ENCODE results near the gene METRNL. TPM values are rescaled to one million over a fixed set of nuclear protein-coding genes. Genes with fewer than 3 reads are reported as not detected.

Gene METRNL
- polyA plus RNA-seq, 3 donors: 13.1 to 133 (median 29.8) TPM

DNA sequence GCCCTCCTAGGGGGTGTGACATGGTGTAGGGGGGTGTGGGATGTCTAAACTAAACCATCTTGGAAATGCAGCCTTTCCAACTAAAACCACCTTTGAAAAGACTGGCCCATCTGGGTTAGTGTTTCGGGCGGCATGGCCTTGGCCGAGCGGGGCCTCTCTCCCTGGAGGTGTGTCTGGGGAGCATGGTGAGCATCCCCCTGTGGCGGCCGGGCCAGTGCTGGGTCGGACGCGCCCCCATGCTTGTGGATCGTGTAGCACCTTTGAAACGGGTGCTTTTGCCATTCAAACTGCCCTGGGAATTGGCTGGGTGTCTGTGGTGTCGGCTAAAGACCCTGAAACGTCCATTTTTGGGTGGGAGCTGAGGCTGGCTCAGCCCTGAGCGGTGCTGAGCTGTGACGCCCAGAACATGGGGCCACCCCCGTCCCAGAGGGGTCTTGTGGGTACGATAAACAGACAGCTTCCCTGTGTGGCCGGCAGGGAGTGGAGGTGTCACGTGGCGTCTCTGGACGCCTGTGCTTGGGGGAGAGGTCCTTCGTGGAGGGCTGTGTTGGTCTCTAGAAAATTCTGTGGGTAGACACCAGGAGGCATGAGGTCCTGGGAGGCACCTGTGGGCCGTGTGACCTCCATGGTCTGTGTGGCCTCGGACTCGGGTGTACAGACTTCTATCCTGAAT, 6.3 kb downstream of the METRNL start:
- Mint-ChIP-seq H3K27ac (peak overlapping the region in 3 of 7 donors; percentile 34 to 66 (median 46)), H3K9me3 (peaks cover 0 to 2% (median 0%) of the 10 kb centered on the region in 7 donors), H3K4me3 (no peak overlapping the region), H3K27me3 (ENCODE audit: low read depth in 3 of 3) (peaks cover 0 to 9% (median 0%) of the 10 kb centered on the region in 3 donors), H3K4me1 (peaks cover 79% of the 10 kb centered on the region), H3K36me3 (peaks cover 68 to 81% of the 10 kb centered on the region in 2 donors)
- peaks cover 93% of the 10 kb centered on the region for H4K20me1 ChIP-seq (ENCODE audit: insufficient read depth, low read length)
- H3K27me3 ChIP-seq (ENCODE audit: control insufficient read depth in 2 of 2, insufficient read depth in 2 of 2, low read length in 2 of 2): no peaks in the 10 kb centered on the region
- no peak overlapping the region for H3K27ac ChIP-seq (ENCODE audit: low read depth in 1 of 2, low read length in 2 of 2)
- no peaks in the 10 kb centered on the region for H3K9me3 ChIP-seq (replicated peaks in 1 of 2; ENCODE audit: control insufficient read depth in 1 of 2, insufficient read depth in 1 of 2, low read length in 2 of 2)
- intact Hi-C loops (cut with micrococcal nuclease): no loop called here
- H3K4me1 ChIP-seq (ENCODE audit: control insufficient read depth in 1 of 2, insufficient read depth in 2 of 2, low read length in 2 of 2): peaks cover 61 to 85% of the 10 kb centered on the region in 2 donors
- no peak overlapping the region for H3K9ac ChIP-seq (ENCODE audit: insufficient read depth, low read length, poor library complexity, severe bottlenecking)
- no peak for TF ChIP-seq CTCF (IDR thresholded peaks at IDR 0.05)
- H3K36me3 ChIP-seq (replicated peaks in 1 of 2; ENCODE audit: control insufficient read depth in 1 of 2, insufficient read depth in 2 of 2, low read length in 2 of 2): peaks cover 39 to 66% of the 10 kb centered on the region in 2 donors
- DNase-seq: no peak
- H2AFZ ChIP-seq (ENCODE audit: insufficient read depth, low read depth, low read length, poor library complexity, severe bottlenecking): no peak overlapping the region
- H3K79me2 ChIP-seq (ENCODE audit: insufficient read depth, low read length): peaks cover 94% of the 10 kb centered on the region
- 96% methylated on average over 23 of the region's 25 CpGs for WGBS (ENCODE audit: insufficient coverage)
- no peak overlapping the region for H3K4me3 ChIP-seq (replicated peaks in 1 of 3; ENCODE audit: low read depth in 2 of 3, low read length in 3 of 3)
- no peak overlapping the region for H3K4me2 ChIP-seq (replicated peaks; ENCODE audit: extremely low read depth, low read length, poor library complexity, severe bottlenecking)

- no peak overlapping the region for H3K27ac ChIP-seq (ENCODE audit: low read depth in 1 of 2, low read length in 2 of 2)
- TF ChIP-seq CTCF (IDR thresholded peaks at IDR 0.05): no peak
- peaks cover 96% of the 10 kb centered on the region for H4K20me1 ChIP-seq (ENCODE audit: insufficient read depth, low read length)
- H3K9ac ChIP-seq (ENCODE audit: insufficient read depth, low read length, poor library complexity, severe bottlenecking): no peak overlapping the region
- H3K79me2 ChIP-seq (ENCODE audit: insufficient read depth, low read length): peaks cover 94% of the 10 kb centered on the region
- Mint-ChIP-seq H3K27ac (peak overlapping the region in 4 of 7 donors; percentile 20 to 50 (median 28)), H3K9me3 (peaks cover 0 to 2% (median 0%) of the 10 kb centered on the region in 7 donors), H3K4me1 (peaks cover 80% of the 10 kb centered on the region), H3K36me3 (peaks cover 70 to 84% of the 10 kb centered on the region in 2 donors), H3K4me3 (no peak overlapping the region), H3K27me3 (ENCODE audit: low read depth in 3 of 3) (peaks cover 0 to 9% (median 0%) of the 10 kb centered on the region in 3 donors)
- intact Hi-C loops (cut with micrococcal nuclease): no loop called here
- peaks cover 45 to 73% of the 10 kb centered on the region in 2 donors for H3K36me3 ChIP-seq (replicated peaks in 1 of 2; ENCODE audit: control insufficient read depth in 1 of 2, insufficient read depth in 2 of 2, low read length in 2 of 2)
- no peak overlapping the region for H3K4me3 ChIP-seq (replicated peaks in 1 of 3; ENCODE audit: low read depth in 2 of 3, low read length in 3 of 3)
- H3K4me2 ChIP-seq (replicated peaks; ENCODE audit: extremely low read depth, low read length, poor library complexity, severe bottlenecking): no peak overlapping the region
- DNase-seq: no peak
- no peak overlapping the region for H2AFZ ChIP-seq (ENCODE audit: insufficient read depth, low read depth, low read length, poor library complexity, severe bottlenecking)
- WGBS (ENCODE audit: insufficient coverage): 85% methylated on average over 13 of the region's 18 CpGs
- H3K27me3 ChIP-seq (ENCODE audit: control insufficient read depth in 2 of 2, insufficient read depth in 2 of 2, low read length in 2 of 2): no peaks in the 10 kb centered on the region
- no peaks in the 10 kb centered on the region for H3K9me3 ChIP-seq (replicated peaks in 1 of 2; ENCODE audit: control insufficient read depth in 1 of 2, insufficient read depth in 1 of 2, low read length in 2 of 2)
- peaks cover 60 to 89% of the 10 kb centered on the region in 2 donors for H3K4me1 ChIP-seq (ENCODE audit: control insufficient read depth in 1 of 2, insufficient read depth in 2 of 2, low read length in 2 of 2)
These were observed 6.9 kb downstream of the METRNL start for GRCh38 chr17:83086199-83086880.

All from CD14-positive monocyte (primary cell).